Upper lobe of left lung (tissue), 4 donors: ENCODE data around the gene PPM1M.

Source experiments
- EP300 ChIP-seq, 4 donors: sonication (generic); formaldehyde crosslinking; IDR thresholded peaks; one replicate each; pipeline ENCODE4 v1.5.1; 2017; ENCODE audit warnings: antibody characterized with exemption in 4 of 4, control low read depth in 2 of 4
- TF ChIP-seq, protein P1 (sequence below), 6 experiments: fragments of 450-650 bp in 4 of 6; fragments of 200-600 bp in 2 of 6; sonication (generic) in 2 of 6; IDR thresholded peaks; one replicate each; pipeline ENCODE4 v1.5.1; 2016 to 2019; ENCODE audit warnings: antibody characterized with exemption in 6 of 6

GRCh38 chr3:52202384-52203077 lies 43.0 kb upstream of the PPM1M start:
- TF ChIP-seq, protein P1, sequence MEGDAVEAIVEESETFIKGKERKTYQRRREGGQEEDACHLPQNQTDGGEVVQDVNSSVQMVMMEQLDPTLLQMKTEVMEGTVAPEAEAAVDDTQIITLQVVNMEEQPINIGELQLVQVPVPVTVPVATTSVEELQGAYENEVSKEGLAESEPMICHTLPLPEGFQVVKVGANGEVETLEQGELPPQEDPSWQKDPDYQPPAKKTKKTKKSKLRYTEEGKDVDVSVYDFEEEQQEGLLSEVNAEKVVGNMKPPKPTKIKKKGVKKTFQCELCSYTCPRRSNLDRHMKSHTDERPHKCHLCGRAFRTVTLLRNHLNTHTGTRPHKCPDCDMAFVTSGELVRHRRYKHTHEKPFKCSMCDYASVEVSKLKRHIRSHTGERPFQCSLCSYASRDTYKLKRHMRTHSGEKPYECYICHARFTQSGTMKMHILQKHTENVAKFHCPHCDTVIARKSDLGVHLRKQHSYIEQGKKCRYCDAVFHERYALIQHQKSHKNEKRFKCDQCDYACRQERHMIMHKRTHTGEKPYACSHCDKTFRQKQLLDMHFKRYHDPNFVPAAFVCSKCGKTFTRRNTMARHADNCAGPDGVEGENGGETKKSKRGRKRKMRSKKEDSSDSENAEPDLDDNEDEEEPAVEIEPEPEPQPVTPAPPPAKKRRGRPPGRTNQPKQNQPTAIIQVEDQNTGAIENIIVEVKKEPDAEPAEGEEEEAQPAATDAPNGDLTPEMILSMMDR (IDR thresholded peaks at IDR 0.05): no peak
- TF ChIP-seq EP300 (IDR thresholded peaks at IDR 0.05): no peak
